Thyroid gland (tissue), 4 donors: ENCODE data around the gene ATP9B. TPM values are rescaled to one million over a fixed set of nuclear protein-coding genes. Genes with fewer than 3 reads are reported as not detected.

ENCODE experiments used
- DNase-seq, 2 donors: peaks; one replicate each; pipeline ENCODE4 v3.0.0-alpha.2; 2019
- H3K27ac ChIP-seq, 3 donors: fragments of 200-600 bp; sonication (generic); 1 replicate in 2 of 3; 2 replicates in 1 of 3; pipeline ENCODE4 v1.5.1; 2016 to 2019; ENCODE audit warnings: mild to moderate bottlenecking in 1 of 3, moderate library complexity in 1 of 3
- H3K27me3 ChIP-seq: fragments of 200-600 bp; sonication (generic); one replicate; pipeline ENCODE4 v1.5.1; 2019
- H3K36me3 ChIP-seq, 2 donors: fragments of 200-600 bp; sonication (generic); one replicate each; pipeline ENCODE4 v1.5.1; 2016 to 2019
- H3K4me1 ChIP-seq, 2 donors: fragments of 200-600 bp; sonication (generic); one replicate each; pipeline ENCODE4 v1.5.1; 2017 to 2019
- H3K4me3 ChIP-seq, 3 donors: fragments of 200-600 bp; sonication (generic); replicated peaks in 1 of 3; 1 replicate in 2 of 3; 2 replicates in 1 of 3; pipeline ENCODE4 v1.5.1; 2016; ENCODE audit warnings: mild to moderate bottlenecking in 1 of 3
- H3K9me3 ChIP-seq: fragments of 200-600 bp; sonication (generic); one replicate; pipeline ENCODE4 v1.5.1; 2017
- CTCF ChIP-seq, 6 experiments: fragments of 200-600 bp in 3 of 6; fragments of 450-650 bp in 3 of 6; sonication (generic) in 3 of 6; IDR thresholded peaks; one replicate each; pipeline ENCODE4 v1.5.1; 2016 to 2019; ENCODE audit warnings: antibody characterized with exemption in 6 of 6, mild to moderate bottlenecking in 2 of 6, inconsistent platforms in 1 of 6, moderate library complexity in 1 of 6
- POLR2A ChIP-seq, 2 donors: fragments of 450-650 bp; IDR thresholded peaks; one replicate each; pipeline ENCODE4 v1.6.1; 2017; ENCODE audit warnings: antibody characterized with exemption in 2 of 2, mild to moderate bottlenecking in 2 of 2, moderate library complexity in 1 of 2
- WGBS, 2 donors: methylation state at CpG; one replicate each; pipeline ENCODE4 v1.1.5; 2017; 5-methylcytosine and 5-hydroxymethylcytosine counted together
- intact Hi-C: fragments of 100-400 bp; cut with DNase I; formaldehyde crosslinking; loops from one replicate; pipeline ENCODE4 v1.15.1; 2023
- total RNA-seq, 4 donors: library from RNA; depleted of rRNA; stranded (reverse); fragments of >200 nt; gene quantifications; one replicate each; pipeline ENCODE4 v1.2.3, GENCODE V29; 2016

ATP9B gene
- total RNA-seq, 4 donors from 2014 or later, result 30.6 to 58.1 (median 48.2) TPM

DNA sequence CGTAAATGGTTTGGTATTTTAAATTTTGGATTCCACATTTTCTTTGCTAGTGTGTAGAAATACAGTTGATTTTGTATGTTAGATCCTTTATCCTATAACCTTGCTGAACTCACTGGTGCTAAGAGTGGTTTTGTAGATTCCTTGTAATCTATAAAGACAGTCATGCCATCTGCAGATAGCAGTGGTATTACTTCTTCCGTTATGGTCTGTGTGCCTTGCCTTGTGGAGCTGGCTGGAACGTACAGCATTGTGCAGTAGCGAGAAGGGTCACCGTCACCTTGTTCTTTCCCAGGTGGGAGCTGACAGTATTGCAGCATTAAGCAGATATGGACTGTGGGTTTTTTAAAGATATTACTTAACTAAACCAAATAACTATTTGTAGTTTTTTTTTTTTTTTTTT lies 33.7 kb downstream of the ATP9B start:
- Histone ChIP-seq H3K27ac (no peak overlapping the region), H3K4me3 (no peak overlapping the region), H3K36me3 (no peaks in the 10 kb centered on the region), H3K4me1 (no peaks in the 10 kb centered on the region), H3K27me3 (no peaks in the 10 kb centered on the region), H3K9me3 (no peaks in the 10 kb centered on the region)
- no peak for DNase-seq
- TF ChIP-seq POLR2A (IDR thresholded peaks at IDR 0.05), result no peak
- intact Hi-C loops, result no loop called here
- 96 to 100% methylated on average over 5 of the region's 5 CpGs for WGBS, 2 donors

GRCh38 chr18:79104137-79104536 lies 34.9 kb downstream of the ATP9B start:
- Histone ChIP-seq H3K36me3 (no peaks in the 10 kb centered on the region), H3K4me1 (peaks cover 0 to 3% of the 10 kb centered on the region in 2 donors), H3K27ac (no peak overlapping the region), H3K9me3 (no peaks in the 10 kb centered on the region), H3K4me3 (no peak overlapping the region), H3K27me3 (no peaks in the 10 kb centered on the region)
- no peak for TF ChIP-seq CTCF (IDR thresholded peaks at IDR 0.05)
- TF ChIP-seq POLR2A (IDR thresholded peaks at IDR 0.05), result no peak
- intact Hi-C loops, result no loop called here
- 87% methylated on average over 2 of the region's 2 CpGs for WGBS, 2 donors
- no peak for DNase-seq

DNA sequence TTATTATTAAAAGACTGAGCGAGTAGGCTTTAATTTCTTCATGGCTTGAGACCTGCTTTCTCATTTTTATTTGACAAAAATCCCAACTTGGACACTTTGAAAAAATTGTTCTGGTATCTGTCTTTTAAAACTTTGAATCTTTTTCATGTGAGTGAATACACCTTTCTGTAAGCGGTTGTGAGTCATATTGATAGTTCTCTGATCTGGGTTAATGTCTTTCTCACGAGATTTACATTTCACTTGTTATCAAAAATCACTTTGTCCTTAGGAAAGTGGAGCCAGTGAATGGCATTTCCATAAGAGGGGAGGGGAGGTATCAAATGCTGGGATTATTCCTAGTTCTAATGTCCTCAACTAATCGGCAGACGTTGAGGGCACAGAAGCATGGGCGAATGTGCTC lies 36.3 kb downstream of the ATP9B start:
- intact Hi-C loops, result no loop called here
- TF ChIP-seq CTCF (IDR thresholded peaks at IDR 0.05) (no peak), POLR2A (IDR thresholded peaks at IDR 0.05) (no peak)
- peaks cover 0 to 3% of the 10 kb centered on the region in 2 donors for H3K4me1 ChIP-seq
- no peak for DNase-seq
- H3K4me3 ChIP-seq, result no peak overlapping the region
- no peaks in the 10 kb centered on the region for H3K9me3 ChIP-seq
- no peaks in the 10 kb centered on the region for H3K27me3 ChIP-seq
- no peaks in the 10 kb centered on the region for H3K36me3 ChIP-seq
- H3K27ac ChIP-seq, result no peak overlapping the region
- WGBS, 2 donors, result 88 to 94% methylated on average over 6 of the region's 6 CpGs

- Histone ChIP-seq H3K4me3 (no peak overlapping the region), H3K9me3 (no peaks in the 10 kb centered on the region), H3K36me3 (no peaks in the 10 kb centered on the region), H3K27me3 (no peaks in the 10 kb centered on the region), H3K4me1 (peaks cover 0 to 3% of the 10 kb centered on the region in 2 donors), H3K27ac (no peak overlapping the region)
- DNase-seq, result no peak
- TF ChIP-seq POLR2A (IDR thresholded peaks at IDR 0.05) (no peak), CTCF (IDR thresholded peaks at IDR 0.05) (no peak)
- intact Hi-C loops, result no loop called here
- 83 to 90% methylated on average over 5 of the region's 5 CpGs for WGBS, 2 donors
Measured at GRCh38 chr18:79106084-79106483, 36.9 kb downstream of the ATP9B start.

DNA sequence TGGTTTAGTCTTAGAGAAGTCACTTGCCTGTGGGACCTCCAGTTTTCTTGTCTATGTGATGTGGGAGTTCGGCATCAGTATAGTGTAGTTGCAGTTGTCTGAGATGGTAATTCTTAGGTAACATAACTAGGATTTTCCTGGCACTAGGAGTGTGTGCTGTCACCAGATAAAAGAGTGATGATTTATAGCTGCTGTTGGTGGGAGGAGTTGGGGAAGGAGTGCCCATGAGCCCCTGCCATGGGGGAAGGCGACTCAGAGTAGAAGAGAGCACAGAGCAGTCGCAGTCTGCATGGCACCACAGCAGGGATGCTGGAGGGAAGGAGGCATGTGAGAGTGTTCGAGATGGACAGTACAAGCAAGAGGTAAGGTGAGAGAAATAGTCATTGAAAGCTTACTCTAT lies 38.7 kb downstream of the ATP9B start:
- H3K4me3 ChIP-seq, result no peak overlapping the region
- DNase-seq, result no peak
- no peaks in the 10 kb centered on the region for H3K9me3 ChIP-seq
- no peak overlapping the region for H3K27ac ChIP-seq
- TF ChIP-seq CTCF (IDR thresholded peaks at IDR 0.05) (no peak), POLR2A (IDR thresholded peaks at IDR 0.05) (no peak)
- WGBS, 2 donors, result 96 to 99% methylated on average over 4 of the region's 4 CpGs
- H3K36me3 ChIP-seq, result no peaks in the 10 kb centered on the region
- peaks cover 0 to 3% of the 10 kb centered on the region in 2 donors for H3K4me1 ChIP-seq
- no peaks in the 10 kb centered on the region for H3K27me3 ChIP-seq
- intact Hi-C loops, result no loop called here
